HepG2 (cell line): ENCODE results near the gene ARL2. TPM values are rescaled to one million over a fixed set of nuclear protein-coding genes. Genes with fewer than 3 reads are reported as not detected.

Experiments used
- CCDC6 ChIP-seq: sonication (generic); formaldehyde crosslinking; IDR thresholded peaks from 2 replicates; pipeline ENCODE4 v1.8.1; 2022; ENCODE audit warnings: mild to moderate bottlenecking, missing genetic modification reagents, moderate library complexity
- CHD2 ChIP-seq: IDR thresholded peaks from 2 replicates; pipeline ENCODE4 v1.6.1; 2011; ENCODE audit warnings: low read depth, low read length, improper control_type of control experiment
- CREB1 ChIP-seq, 2 experiments: fragments of 450-650 bp in 1 of 2; IDR thresholded peaks; 2 replicates each; pipeline ENCODE4 v1.6.1; 2016 to 2017; ENCODE audit warnings: control low read depth in 1 of 2, mild to moderate bottlenecking in 1 of 2, missing compliant biosample characterization in 1 of 2, missing genetic modification characterization in 1 of 2
- DPF2 ChIP-seq: sonication (generic); formaldehyde crosslinking; IDR thresholded peaks from 2 replicates; pipeline ENCODE4 v1.4.0; 2020; ENCODE audit warnings: mild to moderate bottlenecking, low read depth, missing genetic modification reagents, borderline replicate concordance
- JARID2 ChIP-seq: sonication (generic); formaldehyde crosslinking; IDR thresholded peaks from 2 replicates; pipeline ENCODE4 v1.8.1; 2023; ENCODE audit warnings: missing genetic modification reagents, inconsistent platforms; ENCODE audit not compliant: insufficient replicate concordance
- JUN ChIP-seq: sonication (generic); formaldehyde crosslinking; IDR thresholded peaks from 2 replicates; pipeline ENCODE4 v1.4.0; 2020; ENCODE audit warnings: mild to moderate bottlenecking, missing genetic modification reagents
- KDM6A ChIP-seq: IDR thresholded peaks from 2 replicates; pipeline ENCODE4 v1.6.1; 2016; ENCODE audit warnings: low read depth
- NR2C2 ChIP-seq: sonication (generic); formaldehyde crosslinking; IDR thresholded peaks from 2 replicates; pipeline ENCODE4 v1.4.0; 2020; ENCODE audit warnings: missing genetic modification reagents, mild to moderate bottlenecking, moderate library complexity, borderline replicate concordance
- PAX8 ChIP-seq: sonication (generic); formaldehyde crosslinking; IDR thresholded peaks from 2 replicates; pipeline ENCODE4 v1.8.0; 2022; ENCODE audit warnings: mild to moderate bottlenecking, missing genetic modification reagents, borderline replicate concordance
- PHF21A ChIP-seq: sonication (generic); formaldehyde crosslinking; IDR thresholded peaks from 2 replicates; pipeline ENCODE4 v1.5.0; 2020; ENCODE audit warnings: mild to moderate bottlenecking, missing genetic modification reagents
- RBM22 ChIP-seq: fragments of 200-400 bp; formaldehyde crosslinking; optimal IDR thresholded peaks from 2 replicates; pipeline ENCODE3; 2017; ENCODE audit warnings: mild to moderate bottlenecking, low read length, moderate library complexity
- RXRB ChIP-seq: IDR thresholded peaks from 2 replicates; pipeline ENCODE4 v1.6.1; 2016; ENCODE audit warnings: borderline replicate concordance, missing genetic modification reagents, missing compliant biosample characterization
- SAFB2 ChIP-seq: sonication (generic); formaldehyde crosslinking; IDR thresholded peaks from 2 replicates; pipeline ENCODE4 v1.5.1; 2020; ENCODE audit warnings: missing genetic modification reagents, low read depth, mild to moderate bottlenecking, borderline replicate concordance
- YEATS4 ChIP-seq: sonication (generic); formaldehyde crosslinking; IDR thresholded peaks from 2 replicates; pipeline ENCODE4 v1.4.0; 2020; ENCODE audit warnings: missing genetic modification reagents, borderline replicate concordance
- ZKSCAN8 ChIP-seq: IDR thresholded peaks from 2 replicates; pipeline ENCODE4 v1.6.1; 2016; ENCODE audit warnings: borderline replicate concordance, missing genetic modification reagents, missing compliant biosample characterization
- ZMAT3 ChIP-seq: sonication (generic); formaldehyde crosslinking; conservative IDR thresholded peaks from 2 replicates; pipeline ENCODE4 v1.7.0; 2021; ENCODE audit warnings: missing genetic modification reagents
- ZNF281 ChIP-seq: sonication (generic); formaldehyde crosslinking; IDR thresholded peaks from 2 replicates; pipeline ENCODE4 v1.4.0; 2020; ENCODE audit warnings: missing genetic modification reagents, borderline replicate concordance
- ZNF317 ChIP-seq: sonication (generic); formaldehyde crosslinking; IDR thresholded peaks from 2 replicates; pipeline ENCODE4 v1.5.0; 2020; ENCODE audit warnings: mild to moderate bottlenecking, missing genetic modification reagents
- ZNF614 ChIP-seq: IDR thresholded peaks from 2 replicates; pipeline ENCODE4 v1.6.1; 2018; ENCODE audit warnings: missing biosample characterization, missing genetic modification reagents, inconsistent platforms, borderline replicate concordance
- ZNF724P ChIP-seq: sonication (generic); formaldehyde crosslinking; IDR thresholded peaks from 2 replicates; pipeline ENCODE4 v1.8.0; 2022; ENCODE audit warnings: missing genetic modification reagents, borderline replicate concordance
- polyA plus RNA-seq, 8 experiments: library from polyadenylated mRNA; depleted of rRNA in 3 of 8; stranded (reverse) in 7 of 8; unstranded in 1 of 8; fragments of >200 nt; fragmentation: Illumina TruSeq in 4 of 8; extraction: Trizol in 4 of 8; gene quantifications; 2 replicates each; pipeline versions ENCODE4 v1.2.1 to v1.2.3, GENCODE V29; 2011 to 2016; ENCODE audit warnings: low read depth in 4 of 8, missing spikeins in 1 of 8, mixed read lengths in 1 of 8; ENCODE audit not compliant: insufficient read depth in 1 of 8
- total RNA-seq, 5 experiments: library from RNA; depleted of rRNA; stranded (reverse); fragments of >200 nt; fragmentation: Illumina TruSeq; extraction: Trizol; gene quantifications; 2 replicates each; pipeline ENCODE4 v1.2.3, GENCODE V29; 2016; ENCODE audit warnings: low read depth in 1 of 5
- TF ChIP-seq, protein P1 (sequence below): sonication (generic); formaldehyde crosslinking; IDR thresholded peaks from 2 replicates; pipeline ENCODE4 v1.4.0; 2020; ENCODE audit warnings: missing genetic modification reagents
- TF ChIP-seq, protein P2 (sequence below): sonication (generic); formaldehyde crosslinking; IDR thresholded peaks from 2 replicates; pipeline ENCODE4 v1.4.0; 2020; ENCODE audit warnings: mild to moderate bottlenecking, missing genetic modification reagents
- TF ChIP-seq, protein P3 (sequence below): IDR thresholded peaks from 2 replicates; pipeline ENCODE4 v1.6.1; 2016; ENCODE audit warnings: missing genetic modification reagents, missing compliant biosample characterization

The ARL2 gene
- total and polyA plus RNA-seq, 2 of the 13 experiments (the other 11 are each of a cell fraction or from before 2014, with no cell fraction given): 82.9 to 84.4 TPM

- no peak for TF ChIP-seq KDM6A (CRISPR knock-in tag)
- TF ChIP-seq, protein P1, sequence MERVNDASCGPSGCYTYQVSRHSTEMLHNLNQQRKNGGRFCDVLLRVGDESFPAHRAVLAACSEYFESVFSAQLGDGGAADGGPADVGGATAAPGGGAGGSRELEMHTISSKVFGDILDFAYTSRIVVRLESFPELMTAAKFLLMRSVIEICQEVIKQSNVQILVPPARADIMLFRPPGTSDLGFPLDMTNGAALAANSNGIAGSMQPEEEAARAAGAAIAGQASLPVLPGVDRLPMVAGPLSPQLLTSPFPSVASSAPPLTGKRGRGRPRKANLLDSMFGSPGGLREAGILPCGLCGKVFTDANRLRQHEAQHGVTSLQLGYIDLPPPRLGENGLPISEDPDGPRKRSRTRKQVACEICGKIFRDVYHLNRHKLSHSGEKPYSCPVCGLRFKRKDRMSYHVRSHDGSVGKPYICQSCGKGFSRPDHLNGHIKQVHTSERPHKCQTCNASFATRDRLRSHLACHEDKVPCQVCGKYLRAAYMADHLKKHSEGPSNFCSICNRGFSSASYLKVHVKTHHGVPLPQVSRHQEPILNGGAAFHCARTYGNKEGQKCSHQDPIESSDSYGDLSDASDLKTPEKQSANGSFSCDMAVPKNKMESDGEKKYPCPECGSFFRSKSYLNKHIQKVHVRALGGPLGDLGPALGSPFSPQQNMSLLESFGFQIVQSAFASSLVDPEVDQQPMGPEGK: peak; percentile 68
- peak; percentile 76; the same call in 1 of the 2 replicates for TF ChIP-seq YEATS4 (CRISPR knock-in tag)
- TF ChIP-seq PHF21A: peak; percentile 91; the same call in 1 of the 2 replicates
- TF ChIP-seq NR2C2 (CRISPR knock-in tag): peak; percentile 87
- TF ChIP-seq ZNF724P: peak; percentile 63; the same call in 1 of the 2 replicates
- peak; percentile 77 for TF ChIP-seq RBM22
- no peak for TF ChIP-seq DPF2 (CRISPR knock-in tag)
- peak; percentile 76; the same call in 1 of the 2 replicates for TF ChIP-seq ZNF317
- TF ChIP-seq, protein P2, sequence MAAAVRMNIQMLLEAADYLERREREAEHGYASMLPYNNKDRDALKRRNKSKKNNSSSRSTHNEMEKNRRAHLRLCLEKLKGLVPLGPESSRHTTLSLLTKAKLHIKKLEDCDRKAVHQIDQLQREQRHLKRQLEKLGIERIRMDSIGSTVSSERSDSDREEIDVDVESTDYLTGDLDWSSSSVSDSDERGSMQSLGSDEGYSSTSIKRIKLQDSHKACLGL (CRISPR knock-in tag): peak; percentile 62; the same call in 1 of the 2 replicates
- peak; percentile 46; the same call in 1 of the 2 replicates for TF ChIP-seq RXRB (CRISPR knock-in tag)
- peak; percentile 61; the same call in 1 of the 2 replicates for TF ChIP-seq SAFB2 (CRISPR knock-in tag)
- peak; percentile 66 for TF ChIP-seq CCDC6 (CRISPR knock-in tag)
- TF ChIP-seq ZNF281 (CRISPR knock-in tag): peak; percentile 45; the same call in 1 of the 2 replicates
- TF ChIP-seq, protein P3, sequence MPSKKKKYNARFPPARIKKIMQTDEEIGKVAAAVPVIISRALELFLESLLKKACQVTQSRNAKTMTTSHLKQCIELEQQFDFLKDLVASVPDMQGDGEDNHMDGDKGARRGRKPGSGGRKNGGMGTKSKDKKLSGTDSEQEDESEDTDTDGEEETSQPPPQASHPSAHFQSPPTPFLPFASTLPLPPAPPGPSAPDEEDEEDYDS (CRISPR knock-in tag): peak; percentile 82
- TF ChIP-seq ZKSCAN8 (CRISPR knock-in tag): no peak
- peak; percentile 35 for TF ChIP-seq ZMAT3 (CRISPR knock-in tag)
- 0 out of 2 replicates have a peak, but pooled peaks have one; percentile 39 for TF ChIP-seq ZNF614 (CRISPR knock-in tag)
- TF ChIP-seq JUN (CRISPR knock-in tag): 0 out of 2 replicates have a peak, but pooled peaks have one; percentile 64
- TF ChIP-seq CREB1 (IDR thresholded peaks at IDR 0.05): 0 out of 2 replicates have a peak, but pooled peaks have one; percentile 28
- peak; percentile 70 for TF ChIP-seq CREB1 (CRISPR knock-in tag; IDR thresholded peaks at IDR 0.05)
- no peak for TF ChIP-seq JARID2 (CRISPR knock-in tag)
- TF ChIP-seq PAX8: no peak; the same call in 1 of the 2 replicates
- no peak for TF ChIP-seq CHD2
Observed at GRCh38 chr11:65040847-65041622, 27.1 kb downstream of the ARL2 start, which contains the start of gene SAC3D1 (continued).
